Stimulated activated CD8-positive, alpha-beta memory T cell treated with anti-CD3 and anti-CD28 coated beads, Interleukin-4, amount 100 ng/mL, for 24 hours (primary cell): ENCODE results near the gene ADRA1B.

ENCODE experiments used
- DNase-seq: peaks from one replicate; pipeline ENCODE4 v3.0.0-alpha.2; 2020; ENCODE audit warnings: low read depth

ADRA1B gene

DNA sequence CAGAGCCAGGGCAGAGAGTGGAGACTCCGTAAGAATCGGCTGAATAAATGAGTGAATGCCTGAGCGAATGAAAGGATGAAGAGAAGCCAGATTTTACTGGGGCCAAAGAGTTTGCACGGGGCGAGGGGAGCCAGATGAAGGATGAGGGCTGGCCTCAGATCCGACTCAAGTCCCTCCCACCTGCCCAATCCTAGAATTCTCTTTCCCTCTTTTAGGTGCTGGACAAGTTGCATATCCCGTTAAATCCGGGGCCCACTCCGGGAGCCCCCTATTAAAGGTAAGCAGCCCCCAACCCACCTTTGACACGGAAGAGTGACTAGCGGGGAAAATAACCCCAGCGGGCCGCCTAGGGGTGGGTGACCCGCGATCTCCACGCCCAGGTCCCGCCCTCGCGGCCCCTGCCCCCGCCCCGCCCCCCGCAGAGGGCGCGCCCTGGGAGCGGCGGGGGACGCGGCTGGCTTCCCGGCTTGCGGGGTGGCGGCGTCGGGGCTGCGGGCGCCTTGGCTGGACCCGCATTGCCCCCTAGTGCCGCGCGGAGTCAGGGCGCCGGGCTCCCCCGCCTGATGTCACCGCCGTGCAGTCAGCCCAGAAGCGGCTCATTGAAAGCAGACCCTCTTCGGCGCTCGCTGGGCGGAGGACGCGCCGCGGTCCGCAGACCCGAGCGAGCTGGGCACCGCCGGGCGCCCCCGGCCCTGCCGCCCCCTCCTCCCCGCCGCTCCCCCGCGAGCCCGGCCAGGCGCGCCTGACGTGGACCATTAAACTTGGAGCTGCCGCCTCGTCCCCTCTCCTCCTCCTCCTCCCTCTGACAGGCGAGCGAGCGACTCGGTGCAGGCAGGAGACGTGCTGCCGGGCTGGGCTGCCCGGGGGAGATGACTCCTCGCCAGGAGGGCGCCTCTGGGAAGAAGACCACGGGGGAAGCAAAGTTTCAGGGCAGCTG is at the start of gene ADRA1B:
TSS of gene ADRA1B (plus strand) at position 579 of the 937 bp plus-strand sequence. CDS start 424 bp downstream, outside the sequence.
- peak; percentile 50 for DNase-seq

DNA sequence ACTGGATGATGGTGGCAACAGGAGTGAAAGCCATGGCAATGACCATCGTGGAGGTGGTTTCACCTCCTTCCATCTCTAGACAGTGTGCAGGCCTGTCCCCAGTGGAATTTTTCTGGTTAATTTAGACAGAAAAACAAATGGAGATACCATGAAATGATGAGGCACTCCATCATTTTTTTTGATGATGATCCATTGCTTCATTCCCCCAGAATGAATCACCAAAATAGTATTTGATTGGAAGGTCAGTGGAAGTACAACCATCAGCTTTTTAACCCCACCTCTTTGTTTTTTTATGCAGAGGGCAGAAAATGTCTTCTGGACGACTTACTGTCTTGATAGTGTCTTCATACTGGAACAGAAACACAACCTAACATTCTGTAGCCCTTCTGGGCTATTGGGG is 42.6 kb upstream of the ADRA1B start:
- no peak for DNase-seq

DNA sequence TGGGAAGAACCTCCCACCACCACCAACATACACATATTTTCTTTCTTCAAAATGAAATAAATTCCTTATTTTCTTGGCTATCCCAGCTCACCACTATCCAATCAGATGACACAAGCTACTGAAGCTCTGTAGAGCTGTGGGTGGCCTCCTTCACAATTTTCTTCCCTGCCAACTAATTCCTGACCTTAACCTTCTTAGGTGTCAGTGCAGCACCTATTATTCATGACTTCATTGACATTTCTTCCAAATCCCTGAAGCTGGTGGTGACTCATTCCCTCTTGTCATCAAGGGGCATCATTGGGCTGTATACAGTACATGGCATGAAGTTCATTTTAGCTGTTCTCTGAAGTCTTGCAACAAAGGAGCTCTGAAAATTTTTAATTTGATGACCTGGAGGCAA is 42.0 kb upstream of the ADRA1B start:
- DNase-seq, result no peak

DNA sequence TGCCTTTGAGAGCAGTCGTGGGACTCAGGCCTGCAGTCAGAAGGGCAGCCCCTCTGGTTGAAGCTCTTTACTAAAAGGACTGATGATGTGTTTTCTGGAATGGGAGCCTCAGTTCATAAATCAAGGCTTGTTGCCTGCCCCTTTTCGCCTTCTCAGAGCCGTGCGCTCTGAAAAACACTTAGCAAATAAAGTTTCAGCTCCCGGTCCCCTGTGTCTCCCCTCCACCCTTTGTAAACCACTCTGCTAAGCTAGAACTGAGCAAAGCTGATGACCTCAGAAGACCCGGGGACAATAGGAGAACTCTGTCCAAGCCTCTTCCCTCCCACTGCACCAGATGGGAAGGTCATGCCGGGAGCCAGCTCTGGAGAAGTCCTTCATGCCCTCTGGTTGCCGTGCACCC is 39.3 kb upstream of the ADRA1B start:
- DNase-seq, result no peak

DNA sequence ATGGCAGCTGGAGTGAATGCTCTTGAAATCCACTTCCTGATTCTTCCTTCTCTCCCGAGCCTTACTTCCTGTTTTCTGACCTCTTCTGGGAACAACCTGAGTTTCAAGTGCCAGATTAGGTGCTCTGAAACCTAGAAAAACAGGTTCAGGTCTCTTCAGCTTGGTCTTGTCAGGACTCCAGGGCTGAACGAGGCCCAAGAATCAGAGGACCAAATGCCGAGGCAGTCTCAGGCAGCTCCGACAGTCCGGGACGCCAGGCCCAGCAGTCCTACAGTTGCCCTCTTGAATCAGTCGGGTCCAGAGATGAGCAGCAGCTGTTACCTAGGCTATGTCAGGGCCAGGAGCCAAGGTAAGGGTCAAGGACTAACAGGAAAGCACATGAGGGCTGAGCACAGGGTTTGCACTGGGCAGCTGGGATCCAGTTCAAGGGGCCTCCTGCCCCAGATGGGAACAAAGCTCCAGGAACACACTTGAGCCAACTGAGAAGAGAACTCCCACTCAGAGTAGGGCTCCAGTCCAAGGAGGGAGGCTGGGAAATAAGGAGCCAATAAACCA is 38.3 kb upstream of the ADRA1B start:
- no peak for DNase-seq

DNA sequence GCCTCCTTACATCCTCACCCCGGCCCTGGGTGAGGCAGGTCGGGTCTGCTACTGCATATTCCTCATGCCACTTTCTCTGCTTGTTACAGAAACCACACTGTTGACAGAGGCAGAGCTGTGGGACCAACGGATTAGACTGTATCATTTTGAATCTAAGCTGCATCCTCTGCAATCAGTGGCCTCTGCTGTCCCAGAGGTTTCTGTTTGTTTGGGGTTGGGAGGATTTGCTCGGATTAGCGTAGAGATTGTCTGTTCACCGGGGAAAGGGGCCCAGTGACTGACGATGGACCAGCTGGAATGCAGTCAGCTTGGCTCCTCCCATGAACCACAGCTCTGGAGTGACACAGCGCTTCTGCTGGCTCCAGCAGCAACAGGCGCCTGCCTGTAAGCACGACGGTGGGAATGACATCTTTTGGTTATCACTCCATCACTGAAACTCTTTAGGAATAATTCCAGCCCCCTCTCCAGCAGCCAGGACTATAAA is 37.3 kb upstream of the ADRA1B start:
- no peak for DNase-seq

DNA sequence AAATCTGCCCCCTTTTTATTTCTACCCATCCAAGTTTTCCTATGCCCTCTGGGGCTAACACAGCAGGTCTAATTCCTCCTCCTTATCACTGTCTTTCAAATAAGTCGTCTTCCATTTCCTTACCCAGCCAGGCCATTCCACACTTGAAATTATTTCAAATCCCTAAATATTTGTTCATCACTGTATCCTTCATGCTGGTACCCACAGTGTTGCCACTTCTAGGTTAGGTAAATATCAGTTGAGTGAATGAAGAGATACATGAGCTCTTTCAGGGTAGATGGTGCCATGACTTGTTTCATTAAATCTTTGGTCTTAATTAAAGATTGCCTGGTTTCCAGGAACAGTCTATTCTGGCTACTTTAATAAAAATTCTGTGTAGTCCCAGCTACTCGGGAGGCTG is 35.6 kb upstream of the ADRA1B start:
- DNase-seq, result no peak

DNA sequence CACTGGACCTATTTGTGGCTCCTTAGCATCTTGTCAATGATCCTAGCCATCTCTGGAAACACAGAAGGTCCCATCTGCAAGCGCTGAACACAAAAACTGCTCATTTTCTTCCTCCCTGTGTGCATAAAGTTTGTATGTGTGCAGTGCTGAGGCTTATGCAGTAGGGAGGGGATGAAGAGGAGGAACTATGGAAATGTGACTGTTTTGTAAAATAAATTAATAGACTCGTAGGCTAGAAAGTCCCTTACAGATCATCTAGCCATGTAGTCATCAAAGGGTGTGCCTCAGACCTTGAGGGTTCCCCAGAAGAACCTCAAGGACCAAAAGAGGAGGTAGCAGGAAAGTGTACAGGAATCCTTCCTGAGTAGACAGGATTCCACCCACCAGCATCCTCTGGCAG is 34.3 kb upstream of the ADRA1B start:
- DNase-seq, result no peak

DNA sequence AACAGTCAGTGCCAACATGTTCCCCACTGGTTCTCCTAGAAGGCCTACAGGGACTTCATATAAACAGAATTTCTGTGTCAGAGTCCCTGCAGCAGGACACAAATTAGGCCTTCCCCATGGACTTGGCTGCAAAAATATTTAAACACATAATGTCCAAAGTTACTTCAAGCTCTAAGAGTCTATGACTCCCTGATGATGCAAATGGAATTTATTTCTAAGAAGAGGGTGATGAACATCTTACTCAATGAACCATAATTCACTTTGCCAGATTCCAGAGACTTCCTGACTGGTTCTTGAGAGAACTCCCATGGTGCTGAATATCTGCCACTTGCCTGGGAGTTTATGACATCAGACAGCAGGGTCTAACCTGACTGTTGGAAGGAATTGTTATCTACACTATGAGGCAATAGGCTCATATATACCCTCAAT is 32.7 kb upstream of the ADRA1B start:
- no peak for DNase-seq

DNA sequence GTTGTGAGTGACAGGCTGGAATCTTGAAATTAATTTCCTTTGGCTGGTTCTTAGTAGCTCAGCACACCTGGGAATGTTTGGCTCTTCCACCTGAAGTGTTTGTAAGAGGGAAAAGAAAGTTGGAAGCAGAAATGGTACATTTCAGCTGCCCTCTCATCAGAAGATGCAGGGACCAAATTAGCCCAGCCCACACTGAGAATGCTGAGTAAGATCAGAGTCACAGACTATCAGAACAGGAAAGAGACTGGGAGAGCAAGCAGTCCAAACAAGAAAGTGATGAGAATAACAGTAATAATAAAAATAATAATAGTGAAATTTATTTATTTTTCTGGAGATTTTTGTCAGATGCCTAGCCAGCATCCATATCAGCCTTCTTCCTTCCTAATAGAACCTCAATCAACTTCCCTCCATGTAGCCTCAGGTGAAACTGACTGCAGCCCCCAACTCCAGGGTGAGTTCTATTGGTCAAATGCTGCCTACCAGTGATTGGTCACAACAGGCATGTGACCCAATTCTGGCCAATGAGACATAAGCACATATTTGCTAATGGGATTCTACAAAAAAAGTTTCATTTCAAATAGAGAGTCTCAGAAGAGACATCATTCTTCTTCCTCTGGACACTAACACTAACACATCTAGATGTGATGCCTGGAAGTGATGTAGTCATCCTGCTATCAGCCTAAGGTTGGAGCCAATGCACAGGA is 31.2 kb upstream of the ADRA1B start:
- no peak for DNase-seq

DNA sequence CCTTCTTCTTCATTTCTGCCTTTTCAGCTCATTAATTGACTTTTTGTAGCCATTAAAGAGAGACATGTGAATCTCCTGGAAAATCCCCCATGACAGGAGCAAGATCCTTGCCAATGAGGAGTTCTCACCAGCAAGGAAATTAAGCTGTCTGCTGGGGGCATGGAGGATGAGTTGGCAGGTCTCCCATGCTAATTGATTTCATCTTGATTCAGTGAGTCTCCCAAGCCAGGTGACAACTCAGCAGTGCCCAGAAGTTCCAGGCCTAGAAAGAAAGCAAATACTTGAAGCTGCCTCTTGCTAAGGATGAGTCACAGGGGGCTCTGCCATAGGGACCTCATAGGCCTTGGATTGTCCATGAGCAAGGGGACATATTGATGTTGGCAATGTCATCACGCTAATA is 30.0 kb upstream of the ADRA1B start:
- no peak for DNase-seq

DNA sequence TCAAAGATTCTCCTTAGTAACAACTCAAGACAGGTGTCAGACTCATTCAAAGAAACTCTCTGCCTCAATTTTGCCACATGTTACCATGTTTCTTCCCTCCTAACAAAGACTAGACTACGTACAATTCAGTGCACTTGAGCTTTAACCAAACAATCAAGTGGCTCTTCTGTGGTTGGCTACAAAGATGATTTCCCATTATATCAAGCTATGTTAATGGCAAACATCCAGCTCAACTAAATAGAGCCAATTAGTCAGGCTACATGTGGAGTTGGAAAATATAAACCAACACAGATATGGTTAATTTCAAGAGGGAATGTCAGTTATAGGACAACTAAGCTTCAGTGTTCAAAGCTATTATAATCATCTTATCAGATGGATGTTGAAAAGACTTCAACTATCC is 29.2 kb upstream of the ADRA1B start:
- DNase-seq, result no peak

DNA sequence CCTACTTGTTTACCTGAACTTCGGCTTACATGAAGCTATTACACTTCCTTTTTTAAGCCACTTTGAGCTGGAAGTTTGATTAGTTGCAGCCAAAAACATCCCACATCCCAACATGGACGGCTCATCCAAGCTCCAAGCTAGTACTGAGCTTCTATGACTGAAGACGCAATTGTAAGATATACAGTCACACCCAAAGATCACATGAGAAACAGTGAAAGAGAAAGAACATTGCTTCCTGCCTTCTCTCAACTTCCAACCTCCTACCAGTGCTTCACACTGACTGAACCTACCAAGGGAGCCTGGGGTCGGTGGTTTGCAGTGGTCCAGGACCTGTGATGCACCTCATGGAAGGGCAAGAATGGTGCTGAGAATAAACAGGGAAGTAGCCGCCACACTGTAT is 27.4 kb upstream of the ADRA1B start:
- DNase-seq, result no peak

DNA sequence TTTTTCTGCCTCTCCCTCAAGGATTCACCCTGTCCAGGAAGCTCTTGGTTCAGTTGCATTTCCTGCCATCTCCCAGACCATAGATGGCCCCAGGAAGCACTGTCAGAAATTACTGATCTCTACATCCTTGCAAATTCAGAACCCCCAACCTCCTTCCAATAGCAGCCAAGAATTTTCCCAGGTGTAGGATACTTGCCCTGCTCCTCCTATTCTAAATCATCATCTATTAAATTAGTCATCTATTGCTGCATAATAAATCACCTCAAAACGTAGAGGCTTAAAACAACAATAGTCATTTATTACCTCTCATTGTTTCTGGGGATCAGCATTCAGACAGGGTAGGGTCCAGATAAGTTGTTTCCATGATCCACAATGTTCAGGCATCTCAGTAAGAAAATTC is 26.1 kb upstream of the ADRA1B start:
- no peak for DNase-seq

DNA sequence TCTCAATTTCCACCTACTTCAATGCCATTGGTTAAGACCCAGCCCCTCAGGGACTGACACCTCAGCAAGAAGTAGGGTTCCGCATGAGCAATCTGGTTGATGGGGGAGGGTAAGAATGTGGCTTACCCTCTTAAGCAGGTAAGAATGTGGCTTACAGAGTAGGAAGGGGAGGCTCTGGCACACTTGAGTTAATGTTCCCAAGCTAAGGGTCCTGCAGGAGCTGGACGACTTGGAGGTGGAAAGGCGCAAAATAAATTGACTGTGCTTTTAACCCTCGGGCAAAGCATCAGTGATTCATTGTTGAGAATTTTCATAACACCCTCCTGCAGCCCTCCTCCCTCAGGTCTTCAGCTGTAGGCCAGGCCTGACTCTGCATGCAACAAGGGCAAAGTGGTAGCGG is 24.9 kb upstream of the ADRA1B start:
- no peak for DNase-seq

DNA sequence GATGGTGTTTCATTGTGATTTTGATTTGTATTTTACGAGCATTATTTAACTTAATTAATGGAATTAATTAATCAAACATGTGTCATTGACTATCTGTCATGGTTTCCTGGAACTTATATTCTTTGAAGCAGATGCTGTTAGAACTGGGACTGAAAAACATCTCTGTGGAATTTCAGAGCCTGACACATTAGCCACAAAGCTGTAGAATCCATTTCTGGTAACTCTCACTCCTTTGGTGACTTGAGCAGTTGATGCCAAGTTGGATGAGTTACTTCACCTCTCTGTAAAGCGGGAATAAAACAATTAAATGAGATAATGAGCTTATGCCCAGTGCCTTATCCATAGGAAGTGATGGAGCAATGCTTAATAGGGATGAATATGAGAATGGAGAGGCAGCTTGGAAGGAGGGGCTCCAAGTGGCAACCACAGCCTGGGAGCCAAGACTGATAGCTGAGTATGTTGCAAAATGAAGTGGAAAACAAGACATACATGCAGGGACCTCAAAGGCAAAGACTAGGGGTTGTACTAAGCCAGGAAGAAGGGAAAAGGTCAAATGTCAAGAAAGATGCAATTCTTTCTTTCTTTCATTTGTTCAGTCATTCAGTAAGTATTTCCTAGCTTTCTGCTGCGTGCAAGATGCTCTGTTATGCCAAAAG is 23.1 kb upstream of the ADRA1B start:
- no peak for DNase-seq

DNA sequence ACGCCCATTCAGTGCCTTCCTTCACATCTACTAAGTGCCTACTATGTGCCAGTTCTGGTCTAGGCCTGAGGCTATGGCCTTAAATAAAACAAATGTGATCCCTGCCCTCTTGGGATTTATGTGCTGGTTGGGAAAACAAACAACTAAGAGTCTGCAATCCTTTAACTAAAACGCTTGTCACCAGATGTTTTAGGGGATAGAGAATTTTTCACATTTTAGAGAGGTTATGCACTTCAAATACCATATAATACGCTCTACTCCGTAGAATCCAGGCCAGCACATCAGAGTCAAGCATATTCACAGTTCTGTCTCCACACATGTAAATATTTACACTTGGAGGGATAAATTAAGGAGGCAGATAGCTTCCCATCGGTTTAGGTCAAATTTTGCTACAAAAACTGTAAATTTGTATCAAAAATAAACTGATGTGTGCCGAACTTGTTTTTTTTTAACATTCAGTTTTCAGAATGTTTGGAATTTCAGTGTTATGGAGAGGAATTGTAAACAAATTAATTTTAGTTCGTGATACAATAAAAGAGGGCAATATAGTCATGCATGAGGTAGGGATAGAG is 22.0 kb upstream of the ADRA1B start:
- no peak for DNase-seq

DNA sequence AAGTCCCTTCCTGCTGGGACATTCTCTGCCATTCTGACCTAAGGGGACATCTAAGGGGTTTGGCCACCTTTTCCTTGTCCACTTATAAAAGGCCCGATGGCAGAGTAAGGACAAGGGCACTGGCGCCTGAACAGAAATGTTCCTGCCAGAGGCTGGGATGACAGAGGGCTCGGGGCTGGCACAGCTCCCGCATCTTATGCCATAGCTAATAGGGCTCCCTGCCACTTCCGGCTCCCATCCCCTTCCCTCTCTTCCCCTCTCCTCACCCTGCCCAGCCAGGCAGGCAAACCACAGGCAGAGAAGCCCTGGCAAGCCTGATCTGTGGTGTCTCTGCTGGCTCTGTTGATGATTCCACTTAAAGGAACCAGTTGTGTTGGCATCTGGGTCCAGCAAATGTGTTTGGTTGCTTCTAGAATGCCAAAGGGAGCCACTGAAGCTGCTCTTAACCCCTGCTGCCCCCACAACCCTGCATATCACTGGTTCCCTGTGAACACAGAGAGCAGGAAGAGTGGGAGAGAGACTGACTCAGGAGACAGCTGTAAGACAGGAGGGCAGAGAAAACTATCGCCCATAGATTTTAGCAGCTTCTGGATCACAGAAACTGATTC is 18.4 kb upstream of the ADRA1B start:
- no peak for DNase-seq

DNA sequence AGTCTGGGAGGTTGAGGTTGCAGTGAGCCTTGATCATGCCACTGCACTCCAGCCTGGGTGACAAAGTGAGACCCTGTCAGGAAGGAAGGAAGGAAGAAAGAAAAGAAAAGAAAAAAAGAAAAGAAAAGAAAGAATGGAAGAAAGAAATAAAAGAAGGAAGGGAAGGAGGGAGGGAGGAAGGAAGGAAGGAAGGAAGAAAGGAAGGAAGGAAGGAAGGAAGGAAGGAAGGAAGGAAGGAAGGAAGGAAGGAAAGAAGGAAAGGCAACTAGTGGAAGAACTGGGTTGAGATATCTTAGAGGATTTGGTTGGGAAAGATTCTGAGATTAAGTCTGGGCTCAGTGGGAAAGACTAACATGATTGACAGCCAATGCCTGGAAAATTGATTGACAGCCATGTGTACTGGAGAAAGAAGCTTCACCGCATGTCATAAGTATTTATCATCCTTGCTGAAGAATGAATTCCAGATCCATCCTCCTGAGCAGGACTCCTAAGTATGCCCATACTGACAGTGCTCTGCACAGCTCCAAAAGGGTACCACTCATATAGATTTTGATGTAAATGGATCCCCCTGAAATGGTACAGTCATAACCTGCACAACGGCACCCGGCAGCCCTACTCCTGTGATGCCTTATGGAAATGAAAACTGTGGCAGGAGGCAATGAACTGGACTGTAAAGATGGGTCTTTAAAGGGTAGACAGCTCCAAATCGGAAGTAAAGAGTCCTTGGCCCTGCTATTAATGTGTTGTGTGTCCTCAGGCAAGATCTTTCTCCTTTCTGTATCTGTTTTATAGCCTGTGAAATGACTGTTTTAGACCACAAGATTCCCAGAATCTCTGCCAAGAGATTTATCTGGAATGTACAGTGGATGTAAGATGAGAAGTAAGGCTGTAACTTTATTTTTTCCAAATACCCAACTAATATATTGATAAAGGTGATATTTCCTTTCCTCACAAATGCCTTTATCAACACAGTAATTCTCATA is 16.9 kb upstream of the ADRA1B start:
- no peak for DNase-seq

DNA sequence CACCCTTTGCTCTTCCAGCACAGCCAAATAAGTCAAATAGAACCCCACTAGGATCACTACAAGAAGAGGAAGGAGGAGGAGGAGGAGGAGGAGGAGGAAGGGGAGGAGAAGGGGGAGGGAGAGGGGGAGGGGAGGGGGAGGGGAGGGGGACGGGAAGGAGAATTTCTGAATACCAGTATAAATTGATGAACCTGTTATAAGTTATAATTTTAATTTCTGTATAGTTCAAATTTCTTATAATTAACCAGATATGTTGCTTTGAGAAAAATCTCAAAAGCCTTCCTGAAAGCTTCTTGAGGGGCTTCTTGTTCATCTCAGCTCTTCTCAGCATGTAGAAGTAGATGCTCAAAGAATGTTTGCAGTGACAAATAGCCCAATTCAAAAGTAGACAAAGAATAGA is 15.0 kb upstream of the ADRA1B start:
- DNase-seq, result no peak
